Natural killer cell (primary cell): ENCODE data around the gene C1orf216. TPM values are rescaled to one million over a fixed set of nuclear protein-coding genes. Genes with fewer than 3 reads are reported as not detected.
"Not testable (repeated sequence)": the region's sequence is repeated elsewhere in the genome, so short reads cannot be mapped to it uniquely, and the experiment has no call there.

Source experiments
- ATAC-seq, 3 donors: fragments of 150-1000 bp in 2 of 3; fragments of 200-7000 bp in 1 of 3; cut with Tn5 transposase; 1 replicate in 1 of 3; 2 replicates in 2 of 3; pipeline ENCODE4 v1.10.0; 2021; ENCODE audit warnings: mild to moderate bottlenecking in 2 of 3, moderate library complexity in 2 of 3
- DNase-seq, 2 donors: peaks; one replicate each; pipeline versions ENCODE4 v3.0.0 to v3.0.0-alpha.2; 2013 to 2021; ENCODE audit warnings: mixed read lengths in 1 of 2
- H3K27ac ChIP-seq: one replicate; pipeline ENCODE4 v1.5.1; 2013; ENCODE audit warnings: mild to moderate bottlenecking, low read length
- H3K27me3 ChIP-seq: one replicate; pipeline ENCODE4 v1.6.1; 2013; ENCODE audit warnings: low read length; ENCODE audit not compliant: control insufficient read depth, insufficient read depth
- H3K36me3 ChIP-seq: one replicate; pipeline ENCODE4 v1.6.1; 2013; ENCODE audit warnings: low read length; ENCODE audit not compliant: control insufficient read depth, insufficient read depth
- H3K4me1 ChIP-seq: one replicate; pipeline ENCODE4 v1.6.1; 2013; ENCODE audit warnings: low read length; ENCODE audit not compliant: control insufficient read depth, insufficient read depth
- H3K4me3 ChIP-seq: one replicate; pipeline ENCODE4 v1.5.1; 2013; ENCODE audit warnings: low read length
- H3K9me3 ChIP-seq: one replicate; pipeline ENCODE4 v1.6.1; 2013; ENCODE audit warnings: low read length; ENCODE audit not compliant: control insufficient read depth, insufficient read depth
- H3K27ac Mint-ChIP-seq, 2 donors: one replicate each; pipeline ENCODE4 v1.8.0; 2022; ENCODE audit warnings: mild to moderate bottlenecking in 2 of 2, mixed read lengths in 2 of 2, moderate library complexity in 1 of 2
- H3K27me3 Mint-ChIP-seq, 2 donors: one replicate each; pipeline ENCODE4 v1.8.0; 2022; ENCODE audit warnings: low read depth in 2 of 2, mixed read lengths in 2 of 2
- H3K36me3 Mint-ChIP-seq: one replicate; pipeline ENCODE4 v1.8.0; 2022; ENCODE audit warnings: mixed read lengths
- H3K4me1 Mint-ChIP-seq, 2 donors: one replicate each; pipeline ENCODE4 v1.8.0; 2022; ENCODE audit warnings: mixed read lengths in 2 of 2
- H3K4me3 Mint-ChIP-seq: one replicate; pipeline ENCODE4 v1.8.0; 2022; ENCODE audit warnings: mild to moderate bottlenecking, moderate library complexity, mixed read lengths
- H3K9me3 Mint-ChIP-seq, 2 donors: one replicate each; pipeline ENCODE4 v1.8.0; 2022; ENCODE audit warnings: mixed read lengths in 2 of 2
- WGBS: methylation state at CpG from one replicate; pipeline ENCODE4 v1.1.7; 2013; ENCODE audit warnings: missing lambda C conversion rate; ENCODE audit not compliant: insufficient coverage; 5-methylcytosine and 5-hydroxymethylcytosine counted together
- intact Hi-C: fragments of 100-400 bp; cut with micrococcal nuclease; formaldehyde crosslinking; loops from one replicate; pipeline ENCODE4 v1.14.2; 2022
- total RNA-seq, 4 donors: library from RNA; stranded (reverse); fragments of 120-200 nt in 1 of 4; gene quantifications; one replicate each; pipeline versions ENCODE4 v1.2.3 to v1.2.4, GENCODE V29; 2013 to 2022
- TF ChIP-seq, protein P1 (sequence below): fragments of 200-600 bp; IDR thresholded peaks from one replicate; pipeline ENCODE4 v1.8.0; 2022; ENCODE audit warnings: antibody characterized with exemption

C1orf216 gene
- total RNA-seq, 3 donors from 2014 or later (not counting 1 experiment from before 2014, with no cell fraction given), result 8.0 to 14.1 (median 13.0) TPM

DNA sequence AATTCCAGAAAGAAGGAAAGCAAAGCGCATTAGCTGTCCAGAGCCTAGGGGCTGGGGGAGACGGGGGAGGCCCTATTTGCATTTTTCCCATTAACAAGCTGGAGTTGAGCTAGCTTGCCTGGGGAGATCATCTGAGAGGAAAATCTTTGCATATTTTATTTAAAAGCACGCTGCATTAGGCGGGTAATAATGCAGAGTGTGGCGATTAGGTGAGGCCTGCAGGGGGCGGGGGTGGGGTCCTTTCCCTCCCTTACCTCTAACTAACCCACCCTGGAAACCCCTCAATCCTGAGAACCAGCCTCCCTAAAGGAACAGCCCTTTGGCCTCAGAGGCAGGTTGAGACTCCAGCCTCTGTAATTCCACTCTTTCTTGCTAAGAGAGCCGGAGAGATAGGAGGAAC, 16.2 kb downstream of the C1orf216 start:
- Mint-ChIP-seq H3K27ac (no peak overlapping the region), H3K36me3 (no peaks in the 10 kb centered on the region), H3K4me3 (no peak overlapping the region), H3K27me3 (peaks cover 29 to 30% of the 10 kb centered on the region in 2 donors), H3K9me3 (no peaks in the 10 kb centered on the region), H3K4me1 (peaks cover 8 to 14% of the 10 kb centered on the region in 2 donors)
- 43% methylated on average over 4 of the region's 7 CpGs for WGBS
- peaks cover 10% of the 10 kb centered on the region for H3K4me1 ChIP-seq
- DNase-seq (no peak), ATAC-seq (no peak)
- H3K27me3 ChIP-seq, result peaks cover 19% of the 10 kb centered on the region
- H3K27ac ChIP-seq, result no peak overlapping the region
- no peaks in the 10 kb centered on the region for H3K9me3 ChIP-seq
- intact Hi-C loops, result no loop called here
- no peaks in the 10 kb centered on the region for H3K36me3 ChIP-seq
- no peak overlapping the region for H3K4me3 ChIP-seq
- TF ChIP-seq, protein P1, sequence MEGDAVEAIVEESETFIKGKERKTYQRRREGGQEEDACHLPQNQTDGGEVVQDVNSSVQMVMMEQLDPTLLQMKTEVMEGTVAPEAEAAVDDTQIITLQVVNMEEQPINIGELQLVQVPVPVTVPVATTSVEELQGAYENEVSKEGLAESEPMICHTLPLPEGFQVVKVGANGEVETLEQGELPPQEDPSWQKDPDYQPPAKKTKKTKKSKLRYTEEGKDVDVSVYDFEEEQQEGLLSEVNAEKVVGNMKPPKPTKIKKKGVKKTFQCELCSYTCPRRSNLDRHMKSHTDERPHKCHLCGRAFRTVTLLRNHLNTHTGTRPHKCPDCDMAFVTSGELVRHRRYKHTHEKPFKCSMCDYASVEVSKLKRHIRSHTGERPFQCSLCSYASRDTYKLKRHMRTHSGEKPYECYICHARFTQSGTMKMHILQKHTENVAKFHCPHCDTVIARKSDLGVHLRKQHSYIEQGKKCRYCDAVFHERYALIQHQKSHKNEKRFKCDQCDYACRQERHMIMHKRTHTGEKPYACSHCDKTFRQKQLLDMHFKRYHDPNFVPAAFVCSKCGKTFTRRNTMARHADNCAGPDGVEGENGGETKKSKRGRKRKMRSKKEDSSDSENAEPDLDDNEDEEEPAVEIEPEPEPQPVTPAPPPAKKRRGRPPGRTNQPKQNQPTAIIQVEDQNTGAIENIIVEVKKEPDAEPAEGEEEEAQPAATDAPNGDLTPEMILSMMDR, result no peak

DNA sequence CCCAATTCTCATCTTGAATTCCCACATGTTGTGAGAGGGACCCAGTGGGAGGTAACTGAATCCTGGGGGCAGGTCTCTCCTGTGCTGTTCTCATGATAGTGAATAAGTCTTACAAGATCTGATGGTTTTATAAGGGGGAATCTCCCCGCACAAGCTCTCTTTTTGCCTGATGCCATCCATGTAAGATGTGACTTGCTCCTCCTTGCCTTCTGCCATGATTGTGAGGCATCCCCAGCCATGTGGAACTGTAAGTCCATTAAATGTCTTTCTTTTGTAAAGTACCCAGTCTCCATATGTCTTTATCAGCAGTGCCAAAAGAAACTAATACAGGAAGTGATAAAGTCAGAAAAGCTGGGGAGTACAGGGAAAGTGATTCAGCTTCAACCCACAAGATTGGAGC, 19.5 kb downstream of the C1orf216 start:
- H3K4me3 ChIP-seq, H3K4me1 ChIP-seq, H3K27ac ChIP-seq, H3K4me3 Mint-ChIP-seq, intact Hi-C loops, DNase-seq, H3K9me3 ChIP-seq, H3K4me1 Mint-ChIP-seq, H3K9me3 Mint-ChIP-seq, H3K27ac Mint-ChIP-seq, ATAC-seq, H3K36me3 Mint-ChIP-seq, H3K36me3 ChIP-seq: not testable (repeated sequence)
- peaks cover 19% of the 10 kb centered on the region for H3K27me3 ChIP-seq
- H3K27me3 Mint-ChIP-seq, result peaks cover 26 to 30% of the 10 kb centered on the region in 2 donors
- 96% methylated on average over 1 of the region's 1 CpG for WGBS

DNA sequence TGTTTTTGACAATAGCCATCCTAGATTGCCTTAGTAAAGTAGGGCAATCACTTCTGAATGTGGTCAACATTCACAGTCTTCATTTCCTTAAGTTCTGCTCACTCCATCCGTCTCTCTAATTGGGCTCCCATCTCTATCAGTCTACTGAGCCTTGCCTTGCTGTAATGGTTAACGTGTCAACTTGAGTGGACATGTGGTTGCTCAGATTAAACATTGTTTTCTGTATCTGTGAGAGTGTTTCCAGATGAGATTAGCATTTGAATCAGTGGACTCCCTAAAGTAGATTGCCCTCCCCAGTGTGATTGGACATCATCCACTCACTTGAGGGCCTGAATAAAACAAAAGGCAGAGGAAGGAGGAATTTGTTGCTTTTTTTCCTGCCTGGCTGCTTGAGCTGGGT, 26.4 kb downstream of the C1orf216 start:
- Mint-ChIP-seq H3K27me3 (peaks cover 11 to 17% of the 10 kb centered on the region in 2 donors), H3K4me3 (no peak overlapping the region), H3K36me3 (no peaks in the 10 kb centered on the region), H3K4me1 (no peaks in the 10 kb centered on the region), H3K27ac (no peak overlapping the region), H3K9me3 (no peaks in the 10 kb centered on the region)
- no peaks in the 10 kb centered on the region for H3K27me3 ChIP-seq
- no peak overlapping the region for H3K27ac ChIP-seq
- WGBS, result 94% methylated on average over 2 of the region's 2 CpGs
- ATAC-seq, result no peak
- no peak overlapping the region for H3K4me3 ChIP-seq
- no peak for DNase-seq
- no peaks in the 10 kb centered on the region for H3K36me3 ChIP-seq
- intact Hi-C loops, result no loop called here
- no peaks in the 10 kb centered on the region for H3K9me3 ChIP-seq
- TF ChIP-seq, protein P1, result no peak
- no peaks in the 10 kb centered on the region for H3K4me1 ChIP-seq

DNA sequence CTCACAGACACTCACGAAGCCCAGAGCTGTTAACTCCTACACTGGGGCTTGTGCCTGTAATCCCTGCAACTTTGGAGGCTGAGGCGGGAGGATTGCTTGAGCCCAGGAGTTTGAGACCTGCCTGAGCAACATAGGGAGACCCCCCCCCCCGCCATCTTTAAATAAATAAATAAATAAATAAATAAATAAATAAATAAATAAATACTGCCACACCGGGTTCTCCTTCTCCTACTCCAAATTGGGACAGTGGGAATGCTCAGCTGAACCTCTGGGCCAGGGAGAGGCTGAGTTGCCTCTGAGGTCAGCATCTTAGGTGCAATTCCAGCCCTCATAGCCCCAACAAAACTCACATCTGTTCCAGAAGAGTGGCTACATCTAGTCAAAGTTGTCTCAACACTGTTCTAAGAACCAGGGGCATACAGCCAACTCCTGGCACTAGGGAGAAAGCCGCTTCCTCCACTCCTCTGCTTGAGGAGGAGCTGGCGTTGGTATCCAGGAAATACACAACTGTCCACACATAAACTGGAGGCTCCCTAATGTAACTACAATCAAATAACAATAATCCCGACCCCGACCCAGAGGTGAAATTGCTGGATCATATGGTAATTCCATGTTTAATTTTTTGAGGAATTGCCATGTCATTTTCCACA, 27.0 kb downstream of the C1orf216 start:
- no peak for ATAC-seq
- TF ChIP-seq, protein P1, result no peak
- no peak for DNase-seq
- H3K27ac Mint-ChIP-seq, result no peak overlapping the region
- H3K36me3 Mint-ChIP-seq, result no peaks in the 10 kb centered on the region
- WGBS, result 87% methylated on average over 7 of the region's 8 CpGs
- Histone ChIP-seq H3K4me3 (no peak overlapping the region), H3K9me3 (no peaks in the 10 kb centered on the region), H3K4me1 (no peaks in the 10 kb centered on the region), H3K27ac (no peak overlapping the region), H3K36me3 (no peaks in the 10 kb centered on the region), H3K27me3 (no peaks in the 10 kb centered on the region)
- no peaks in the 10 kb centered on the region for H3K9me3 Mint-ChIP-seq
- no peak overlapping the region for H3K4me3 Mint-ChIP-seq
- H3K27me3 Mint-ChIP-seq, result peaks cover 11 to 17% of the 10 kb centered on the region in 2 donors
- intact Hi-C loops, result no loop called here
- no peaks in the 10 kb centered on the region for H3K4me1 Mint-ChIP-seq
